AG04449 (cell line): ENCODE results near the gene RNLS.

Experiments used
- CTCF ChIA-PET: fragments of 350-600 bp; formaldehyde crosslinking; extraction: SDS; loops from one replicate; lab custom pipeline; 2021; ENCODE audit warnings: antibody characterized with exemption; lab: Yijun Ruan, JAX
- POLR2A ChIA-PET: fragments of 400-600, 350-600 bp; formaldehyde crosslinking; extraction: SDS; loops from one replicate; lab custom pipeline; 2020; ENCODE audit warnings: antibody characterized with exemption, inconsistent platforms; lab: Yijun Ruan, JAX
- DNase-seq: peaks from one replicate; pipeline ENCODE4 v3.0.0-alpha.2; 2010; ENCODE audit warnings: low read depth, low spot score
- H3K4me3 ChIP-seq: 2 replicates; pipeline ENCODE4 v1.5.1; 2011; ENCODE audit warnings: low read depth, mild to moderate bottlenecking, control low read depth, low read length
- TF ChIP-seq, protein P1 (sequence below): IDR thresholded peaks from one replicate; pipeline ENCODE4 v1.5.1; 2011; ENCODE audit warnings: mild to moderate bottlenecking, moderate library complexity, low read length, control low read depth, inconsistent platforms; ENCODE audit not compliant: insufficient read depth; ENCODE audit errors: missing control alignments

RNLS gene

DNA sequence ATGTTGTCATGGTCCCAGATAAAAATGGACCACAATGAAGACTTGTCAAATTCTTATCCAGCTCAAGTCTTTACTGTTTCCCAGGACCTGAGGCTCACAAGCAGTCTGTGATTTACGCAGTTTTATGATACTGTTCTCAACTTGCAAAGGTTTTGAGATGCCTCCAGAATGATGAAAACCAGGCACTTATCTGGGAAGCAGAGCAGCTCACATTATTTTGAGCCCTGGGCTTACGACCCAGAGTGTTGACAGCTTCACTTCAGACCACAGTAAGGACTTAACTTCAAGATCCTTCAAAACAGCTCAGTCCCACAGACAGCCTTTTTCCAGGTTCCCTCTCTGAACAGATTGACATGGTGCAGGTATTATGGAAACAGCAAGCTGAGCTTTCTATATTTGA, 236.1 kb downstream of the RNLS start:
- TF ChIP-seq, protein P1, sequence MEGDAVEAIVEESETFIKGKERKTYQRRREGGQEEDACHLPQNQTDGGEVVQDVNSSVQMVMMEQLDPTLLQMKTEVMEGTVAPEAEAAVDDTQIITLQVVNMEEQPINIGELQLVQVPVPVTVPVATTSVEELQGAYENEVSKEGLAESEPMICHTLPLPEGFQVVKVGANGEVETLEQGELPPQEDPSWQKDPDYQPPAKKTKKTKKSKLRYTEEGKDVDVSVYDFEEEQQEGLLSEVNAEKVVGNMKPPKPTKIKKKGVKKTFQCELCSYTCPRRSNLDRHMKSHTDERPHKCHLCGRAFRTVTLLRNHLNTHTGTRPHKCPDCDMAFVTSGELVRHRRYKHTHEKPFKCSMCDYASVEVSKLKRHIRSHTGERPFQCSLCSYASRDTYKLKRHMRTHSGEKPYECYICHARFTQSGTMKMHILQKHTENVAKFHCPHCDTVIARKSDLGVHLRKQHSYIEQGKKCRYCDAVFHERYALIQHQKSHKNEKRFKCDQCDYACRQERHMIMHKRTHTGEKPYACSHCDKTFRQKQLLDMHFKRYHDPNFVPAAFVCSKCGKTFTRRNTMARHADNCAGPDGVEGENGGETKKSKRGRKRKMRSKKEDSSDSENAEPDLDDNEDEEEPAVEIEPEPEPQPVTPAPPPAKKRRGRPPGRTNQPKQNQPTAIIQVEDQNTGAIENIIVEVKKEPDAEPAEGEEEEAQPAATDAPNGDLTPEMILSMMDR, result no peak
- DNase-seq, result no peak
- CTCF ChIA-PET, result no interaction called here
- H3K4me3 ChIP-seq, result no peak overlapping the region
- POLR2A ChIA-PET, result no interaction called here

DNA sequence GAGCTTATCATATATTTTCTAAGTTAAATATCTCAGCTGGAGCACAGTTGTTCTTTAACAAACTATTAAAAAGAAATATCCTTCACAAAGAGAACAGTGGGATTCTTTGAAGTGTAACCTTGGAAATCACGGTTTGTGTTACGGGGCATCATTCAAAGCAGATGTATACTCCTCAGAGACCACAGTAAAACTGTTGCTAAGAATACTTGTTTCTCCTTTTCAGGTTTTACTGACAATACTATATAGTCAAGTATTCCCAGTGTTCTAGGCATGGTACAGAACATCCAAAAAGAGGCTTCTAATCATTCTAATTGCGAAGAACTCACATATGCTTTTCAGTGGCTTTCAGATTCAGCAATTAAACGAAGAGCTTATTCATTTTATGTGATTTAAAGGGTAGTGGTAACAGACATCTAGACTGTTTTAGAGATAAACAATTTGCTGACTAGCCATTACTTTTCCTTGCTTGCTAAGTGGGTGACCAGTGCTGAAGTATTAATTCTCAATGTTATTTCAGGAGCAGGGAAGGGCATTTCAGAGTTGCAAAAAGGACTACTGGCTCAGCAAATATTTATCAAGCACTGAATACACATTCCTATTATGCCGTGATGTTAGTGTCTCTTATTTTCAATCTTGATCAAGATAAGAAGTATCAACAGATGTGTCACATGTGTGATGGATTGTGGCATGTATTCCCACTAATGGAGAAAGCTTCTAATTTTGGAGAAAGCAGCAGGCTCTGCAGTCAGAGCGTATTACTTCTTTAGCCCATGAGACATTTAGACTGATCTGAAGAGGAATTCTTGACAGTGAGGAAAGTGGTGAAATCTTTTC, 236.8 kb downstream of the RNLS start:
- CTCF ChIA-PET, result interaction anchor here (1.3 kb wide), 1 partner anchor 37 kb away, joined by 4 read pairs; no protein-coding TSS in a partner anchor
- H3K4me3 ChIP-seq, result no peak overlapping the region
- TF ChIP-seq, protein P1, result no peak
- no peak for DNase-seq
- POLR2A ChIA-PET, result no interaction called here

- H3K4me3 ChIP-seq, result no peak overlapping the region
- CTCF ChIA-PET, result no interaction called here
- no peak for DNase-seq
- POLR2A ChIA-PET, result no interaction called here
- TF ChIP-seq, protein P1, result no peak
Measured at GRCh38 chr10:88343761-88344484, 239.2 kb downstream of the RNLS start.

- POLR2A ChIA-PET, result no interaction called here
Measured at GRCh38 chr10:88342733-88343310, 240.3 kb downstream of the RNLS start.

GRCh38 chr10:88337134-88337533, 246.0 kb downstream of the RNLS start:
- TF ChIP-seq, protein P1, result no peak
- H3K4me3 ChIP-seq, result no peak overlapping the region
- no peak for DNase-seq
- POLR2A ChIA-PET, result no interaction called here
- CTCF ChIA-PET, result no interaction called here

More at GRCh38 chr10:88342733-88343310, 240.3 kb downstream of the RNLS start:
- CTCF ChIA-PET, result no interaction called here
- H3K4me3 ChIP-seq, result no peak overlapping the region
- no peak for DNase-seq
- TF ChIP-seq, protein P1, result no peak

- no peak for DNase-seq
- CTCF ChIA-PET, result no interaction called here
- no peak overlapping the region for H3K4me3 ChIP-seq
- TF ChIP-seq, protein P1, result no peak
- POLR2A ChIA-PET, result no interaction called here
Measured at GRCh38 chr10:88336334-88336733, 246.8 kb downstream of the RNLS start.
